Cardiac fibroblast (primary cell): ENCODE measurements around the gene RBP3.

Source experiments
- DNase-seq, 2 donors: peaks; one replicate each; pipeline versions ENCODE4 v3.0.0 to v3.0.0-alpha.2; 2010; ENCODE audit warnings: low read depth in 2 of 2
- H3K4me3 ChIP-seq, 2 donors: replicated peaks in 1 of 2; 1 replicate in 1 of 2; 2 replicates in 1 of 2; pipeline ENCODE4 v1.5.1; 2011; ENCODE audit warnings: low read depth in 2 of 2, low read length in 2 of 2, mild to moderate bottlenecking in 2 of 2, moderate library complexity in 1 of 2
- CTCF ChIP-seq: IDR thresholded peaks from one replicate; pipeline ENCODE4 v1.5.1; 2011; ENCODE audit warnings: low read depth, mild to moderate bottlenecking, low read length, inconsistent platforms

Gene RBP3

GRCh38 chr10:47356708-47357107, 8.5 kb downstream of the RBP3 start:
- no peak for TF ChIP-seq CTCF
- no peak for DNase-seq
- no peak overlapping the region for H3K4me3 ChIP-seq

- no peak for DNase-seq
- no peak overlapping the region for H3K4me3 ChIP-seq
Observed at GRCh38 chr10:47357131-47357582, 9.0 kb downstream of the RBP3 start.

GRCh38 chr10:47357911-47358310, 9.7 kb downstream of the RBP3 start:
- no peak overlapping the region for H3K4me3 ChIP-seq
- DNase-seq, result no peak
- no peak for TF ChIP-seq CTCF

More at GRCh38 chr10:47357131-47357582, 9.0 kb downstream of the RBP3 start:
- TF ChIP-seq CTCF, result no peak

- DNase-seq, result no peak
- TF ChIP-seq CTCF, result no peak
- H3K4me3 ChIP-seq, result no peak overlapping the region
Observed at GRCh38 chr10:47358457-47358856, 10.3 kb downstream of the RBP3 start.

GRCh38 chr10:47359101-47359500, 10.9 kb downstream of the RBP3 start:
- TF ChIP-seq CTCF, result no peak
- H3K4me3 ChIP-seq, result no peak overlapping the region
- DNase-seq, result no peak

GRCh38 chr10:47359626-47360418, 11.7 kb downstream of the RBP3 start:
- DNase-seq, result no peak
- H3K4me3 ChIP-seq, result no peak overlapping the region
- no peak for TF ChIP-seq CTCF
